Glutamatergic neuron (in vitro differentiated cells): ENCODE measurements around the gene MACROD2. TPM values are rescaled to one million over a fixed set of nuclear protein-coding genes. Genes with fewer than 3 reads are reported as not detected.

Experiments used
- DNase-seq: peaks from one replicate; pipeline ENCODE4 v3.0.0; 2022
- H3K27ac Mint-ChIP-seq: one replicate; pipeline ENCODE4 v1.8.0; 2020; ENCODE audit warnings: mild to moderate bottlenecking, mixed read lengths, inconsistent platforms; ENCODE audit not compliant: unreplicated experiment
- H3K27me3 Mint-ChIP-seq: one replicate; pipeline ENCODE4 v1.8.0; 2020; ENCODE audit warnings: mild to moderate bottlenecking, moderate library complexity, mixed read lengths, inconsistent platforms; ENCODE audit not compliant: unreplicated experiment
- H3K36me3 Mint-ChIP-seq: one replicate; pipeline ENCODE4 v1.8.0; 2020; ENCODE audit warnings: mild to moderate bottlenecking, mixed read lengths, inconsistent platforms; ENCODE audit not compliant: unreplicated experiment
- H3K4me1 Mint-ChIP-seq: one replicate; pipeline ENCODE4 v1.8.0; 2020; ENCODE audit warnings: mild to moderate bottlenecking, low read depth, mixed read lengths, inconsistent platforms; ENCODE audit not compliant: unreplicated experiment
- H3K4me3 Mint-ChIP-seq: one replicate; pipeline ENCODE4 v1.8.0; 2020; ENCODE audit warnings: mild to moderate bottlenecking, mixed read lengths, inconsistent platforms; ENCODE audit not compliant: unreplicated experiment
- H3K9me3 Mint-ChIP-seq: one replicate; pipeline ENCODE4 v1.8.0; 2020; ENCODE audit warnings: mild to moderate bottlenecking, moderate library complexity, mixed read lengths, inconsistent platforms; ENCODE audit not compliant: unreplicated experiment
- total RNA-seq: library from RNA; stranded (reverse); fragmentation: NEBNext Ultra II Directional; extraction: Animal tissue kit (Norgen Biotek cat#: 25700); gene quantifications from one replicate; pipeline ENCODE4 v1.2.1, GENCODE V29; 2021; ENCODE audit not compliant: unreplicated experiment
- TF ChIP-seq, protein P1 (sequence below): fragments of 200-600 bp; sonication (generic); IDR thresholded peaks from one replicate; pipeline ENCODE4 v1.5.0; 2021; ENCODE audit not compliant: partially characterized antibody, unreplicated experiment

MACROD2 gene
- total RNA-seq, 1 donor from 2014 or later, result 8.7 TPM

DNA sequence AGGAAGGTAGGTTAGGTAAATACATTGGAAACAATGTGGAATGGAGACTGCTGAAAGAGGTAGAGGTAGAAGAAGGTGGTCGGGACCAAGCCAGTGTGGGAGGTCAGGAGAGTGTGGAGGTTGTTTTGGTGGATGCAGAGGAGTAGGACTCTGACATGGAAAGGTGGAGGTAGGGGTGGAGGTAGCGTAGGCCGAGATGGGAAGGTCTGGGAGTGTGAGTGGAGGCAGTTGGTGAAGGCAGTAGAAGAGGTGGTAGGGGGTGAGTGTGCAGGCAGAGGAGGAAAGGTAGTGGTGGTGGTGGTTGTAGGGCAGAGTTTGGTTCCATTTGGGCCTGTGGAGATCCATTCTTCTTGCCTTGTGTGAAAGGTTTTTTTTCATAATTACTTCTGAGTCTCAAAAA lies 941.7 kb downstream of the MACROD2 start:
- H3K4me1 Mint-ChIP-seq, result peaks cover 4% of the 10 kb centered on the region
- TF ChIP-seq, protein P1, sequence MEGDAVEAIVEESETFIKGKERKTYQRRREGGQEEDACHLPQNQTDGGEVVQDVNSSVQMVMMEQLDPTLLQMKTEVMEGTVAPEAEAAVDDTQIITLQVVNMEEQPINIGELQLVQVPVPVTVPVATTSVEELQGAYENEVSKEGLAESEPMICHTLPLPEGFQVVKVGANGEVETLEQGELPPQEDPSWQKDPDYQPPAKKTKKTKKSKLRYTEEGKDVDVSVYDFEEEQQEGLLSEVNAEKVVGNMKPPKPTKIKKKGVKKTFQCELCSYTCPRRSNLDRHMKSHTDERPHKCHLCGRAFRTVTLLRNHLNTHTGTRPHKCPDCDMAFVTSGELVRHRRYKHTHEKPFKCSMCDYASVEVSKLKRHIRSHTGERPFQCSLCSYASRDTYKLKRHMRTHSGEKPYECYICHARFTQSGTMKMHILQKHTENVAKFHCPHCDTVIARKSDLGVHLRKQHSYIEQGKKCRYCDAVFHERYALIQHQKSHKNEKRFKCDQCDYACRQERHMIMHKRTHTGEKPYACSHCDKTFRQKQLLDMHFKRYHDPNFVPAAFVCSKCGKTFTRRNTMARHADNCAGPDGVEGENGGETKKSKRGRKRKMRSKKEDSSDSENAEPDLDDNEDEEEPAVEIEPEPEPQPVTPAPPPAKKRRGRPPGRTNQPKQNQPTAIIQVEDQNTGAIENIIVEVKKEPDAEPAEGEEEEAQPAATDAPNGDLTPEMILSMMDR, result no peak
- no peak overlapping the region for H3K4me3 Mint-ChIP-seq
- peaks cover 8% of the 10 kb centered on the region for H3K36me3 Mint-ChIP-seq
- H3K9me3 Mint-ChIP-seq, result peaks cover 4% of the 10 kb centered on the region
- H3K27me3 Mint-ChIP-seq, result peaks cover 4% of the 10 kb centered on the region
- no peak for DNase-seq
- H3K27ac Mint-ChIP-seq, result no peak overlapping the region

DNA sequence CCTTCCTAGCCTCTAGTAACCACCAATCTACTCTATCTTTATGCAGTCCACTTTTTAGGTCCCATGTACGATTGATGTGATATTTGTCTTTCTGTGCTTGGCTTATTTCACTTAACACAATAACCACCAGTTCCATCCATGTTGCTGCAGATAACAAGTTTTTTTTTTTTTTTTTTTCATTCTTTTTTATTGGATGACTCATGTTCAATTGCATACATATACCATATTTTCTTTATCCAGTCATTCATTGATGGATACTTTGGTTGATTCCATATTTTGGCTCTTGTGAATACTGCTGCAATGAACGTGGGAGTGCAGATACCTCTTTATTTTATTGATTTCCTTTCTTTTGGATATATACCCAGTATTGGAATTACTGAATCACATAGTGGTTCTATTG lies 942.5 kb downstream of the MACROD2 start:
- TF ChIP-seq, protein P1, result no peak
- Mint-ChIP-seq H3K4me1 (peaks cover 4% of the 10 kb centered on the region), H3K27ac (no peak overlapping the region), H3K9me3 (peaks cover 4% of the 10 kb centered on the region), H3K4me3 (no peak overlapping the region), H3K27me3 (peaks cover 4% of the 10 kb centered on the region), H3K36me3 (peaks cover 8% of the 10 kb centered on the region)
- no peak for DNase-seq

DNA sequence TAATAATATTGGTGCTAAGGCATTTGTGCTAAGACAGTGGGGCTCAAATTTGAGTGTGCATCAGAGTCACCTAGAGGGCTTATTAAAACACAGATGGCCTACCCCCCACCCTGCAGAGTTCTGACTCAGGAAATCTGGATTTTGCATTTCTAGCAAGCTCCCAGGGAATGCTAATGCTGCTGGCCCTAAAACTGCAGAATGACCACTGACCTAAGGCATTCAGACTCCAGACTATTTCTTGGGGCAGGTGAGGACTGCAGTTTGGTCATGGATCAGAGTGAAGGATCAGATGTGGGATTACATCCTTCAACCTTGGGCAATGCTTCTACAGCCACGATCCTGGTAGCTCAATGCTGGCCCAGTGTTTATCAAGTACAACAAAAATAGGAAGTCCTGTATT lies 952.2 kb downstream of the MACROD2 start:
- Mint-ChIP-seq H3K27ac (no peak overlapping the region), H3K4me1 (peaks cover 14% of the 10 kb centered on the region), H3K4me3 (no peak overlapping the region)

DNA sequence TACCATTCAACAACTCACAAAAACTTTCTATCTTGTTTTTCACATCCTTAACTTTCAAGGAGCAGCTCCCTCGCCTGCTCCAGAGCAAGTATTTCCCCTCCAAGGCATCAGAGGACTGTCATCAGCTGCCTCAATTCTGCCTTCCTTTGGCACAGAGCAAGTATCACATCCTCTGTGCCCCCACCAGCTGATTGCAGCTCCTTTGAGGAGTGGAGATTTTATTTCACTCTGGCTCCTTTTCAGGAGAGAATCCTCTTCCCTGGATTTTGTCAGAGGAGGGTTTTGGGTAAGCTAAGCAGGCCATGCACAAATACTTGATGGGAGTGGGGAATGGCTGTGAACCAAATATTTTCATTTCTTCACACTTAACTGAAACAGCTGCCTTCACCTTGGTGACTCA lies 952.6 kb downstream of the MACROD2 start:
- Mint-ChIP-seq H3K36me3 (no peaks in the 10 kb centered on the region), H3K27me3 (peaks cover 4% of the 10 kb centered on the region), H3K27ac (no peak overlapping the region), H3K4me3 (no peak overlapping the region), H3K4me1 (peaks cover 17% of the 10 kb centered on the region), H3K9me3 (peaks cover 2% of the 10 kb centered on the region)
- DNase-seq, result no peak
- TF ChIP-seq, protein P1, result no peak

More for the DNA sequence above, 952.2 kb downstream of the MACROD2 start:
- Mint-ChIP-seq H3K9me3 (peaks cover 2% of the 10 kb centered on the region), H3K27me3 (peaks cover 4% of the 10 kb centered on the region), H3K36me3 (no peaks in the 10 kb centered on the region)
- DNase-seq, result no peak
- TF ChIP-seq, protein P1, result no peak

DNA sequence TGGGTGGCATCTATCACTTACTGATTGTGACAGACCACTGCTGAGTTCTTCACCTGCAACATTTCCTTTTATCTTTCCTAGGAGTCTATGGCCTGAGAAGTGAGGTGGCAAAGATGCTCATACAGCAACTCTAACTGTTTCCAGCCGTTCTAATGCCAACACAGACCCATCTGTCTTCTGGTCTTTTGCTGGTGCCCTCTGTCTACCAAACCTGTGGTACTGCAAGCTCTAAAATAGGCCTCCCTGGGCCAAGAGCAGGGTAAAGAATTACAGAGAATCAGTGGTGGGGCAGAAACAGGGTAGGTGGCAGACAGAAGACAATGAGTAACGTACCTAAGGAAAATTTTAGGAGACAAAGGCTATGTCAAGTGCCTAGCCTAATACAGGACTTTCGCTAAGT lies 953.1 kb downstream of the MACROD2 start:
- TF ChIP-seq, protein P1, result no peak
- Mint-ChIP-seq H3K9me3 (peaks cover 2% of the 10 kb centered on the region), H3K4me1 (peaks cover 17% of the 10 kb centered on the region), H3K4me3 (no peak overlapping the region), H3K36me3 (no peaks in the 10 kb centered on the region), H3K27me3 (peaks cover 4% of the 10 kb centered on the region), H3K27ac (no peak overlapping the region)
- no peak for DNase-seq
